Ascending aorta (tissue), 2 donors: ENCODE results near the gene PROZ. TPM values are rescaled to one million over a fixed set of nuclear protein-coding genes. Genes with fewer than 3 reads are reported as not detected.

Experiments
- DNase-seq, 2 donors: peaks; one replicate each; pipeline ENCODE4 v3.0.0-alpha.2; 2019; ENCODE audit warnings: low spot score in 2 of 2
- H3K27ac ChIP-seq, 2 donors: fragments of 200-600 bp; sonication (generic); one replicate each; pipeline ENCODE4 v1.5.1; 2016 to 2017; ENCODE audit warnings: mild to moderate bottlenecking in 1 of 2
- H3K27me3 ChIP-seq: fragments of 200-600 bp; sonication (generic); one replicate; pipeline ENCODE4 v1.5.1; 2017
- H3K36me3 ChIP-seq, 2 donors: fragments of 200-600 bp; sonication (generic); one replicate each; pipeline ENCODE4 v1.5.1; 2016
- H3K4me1 ChIP-seq, 2 donors: fragments of 200-600 bp; sonication (generic); one replicate each; pipeline ENCODE4 v1.5.1; 2016 to 2017; ENCODE audit warnings: mild to moderate bottlenecking in 1 of 2
- H3K4me3 ChIP-seq, 2 donors: fragments of 200-600 bp; sonication (generic); one replicate each; pipeline ENCODE4 v1.5.1; 2016 to 2017; ENCODE audit warnings: mild to moderate bottlenecking in 1 of 2
- H3K9me3 ChIP-seq, 2 donors: fragments of 200-600 bp; sonication (generic); one replicate each; pipeline ENCODE4 v1.5.1; 2016
- CTCF ChIP-seq, 3 experiments: fragments of 200-600 bp in 2 of 3; fragments of 450-650 bp in 1 of 3; sonication (generic) in 2 of 3; IDR thresholded peaks; one replicate each; pipeline ENCODE4 v1.5.1; 2016 to 2019; ENCODE audit warnings: antibody characterized with exemption in 3 of 3, mild to moderate bottlenecking in 1 of 3, moderate library complexity in 1 of 3
- intact Hi-C: fragments of 100-400 bp; cut with DNase I; formaldehyde crosslinking; loops from one replicate; pipeline ENCODE4 v1.15.1; 2023
- total RNA-seq: library from RNA; depleted of rRNA; stranded (reverse); fragments of >200 nt; gene quantifications from one replicate; pipeline ENCODE4 v1.1.0, GENCODE V29; 2016

The PROZ gene
- total RNA-seq, 1 donor from 2014 or later: not detected

GRCh38 chr13:113178070-113178895 is 19.8 kb downstream of the PROZ start:
- no peak for DNase-seq
- Histone ChIP-seq H3K36me3 (peaks cover 68 to 90% of the 10 kb centered on the region in 2 donors), H3K4me1 (no peaks in the 10 kb centered on the region), H3K4me3 (no peak overlapping the region), H3K9me3 (no peaks in the 10 kb centered on the region), H3K27me3 (no peaks in the 10 kb centered on the region), H3K27ac (no peak overlapping the region)
- TF ChIP-seq CTCF (IDR thresholded peaks at IDR 0.05): no peak
- intact Hi-C loops: no loop called here

DNA sequence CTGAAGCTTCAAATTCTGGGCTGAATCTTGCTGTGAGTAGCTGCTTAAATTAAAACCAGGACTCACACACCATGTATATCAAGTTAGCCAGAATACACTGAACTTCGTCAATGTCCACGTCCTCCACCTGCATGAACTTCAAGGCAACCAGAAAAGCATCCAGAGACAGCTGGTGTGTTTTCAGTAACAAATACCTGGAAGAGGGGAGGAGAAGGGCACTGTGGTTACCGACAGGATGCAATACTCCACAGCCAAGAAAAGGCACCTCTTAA is 20.4 kb downstream of the PROZ start:
- H3K36me3 ChIP-seq: peaks cover 73 to 91% of the 10 kb centered on the region in 2 donors
- H3K4me3 ChIP-seq: no peak overlapping the region
- intact Hi-C loops: no loop called here
- TF ChIP-seq CTCF (IDR thresholded peaks at IDR 0.05): no peak
- no peaks in the 10 kb centered on the region for H3K4me1 ChIP-seq
- H3K27ac ChIP-seq: no peak overlapping the region
- no peaks in the 10 kb centered on the region for H3K27me3 ChIP-seq
- no peak for DNase-seq
- H3K9me3 ChIP-seq: no peaks in the 10 kb centered on the region

GRCh38 chr13:113179374-113180230 is 21.2 kb downstream of the PROZ start:
- Histone ChIP-seq H3K4me3 (no peak overlapping the region), H3K27ac (no peak overlapping the region), H3K9me3 (no peaks in the 10 kb centered on the region), H3K27me3 (no peaks in the 10 kb centered on the region), H3K36me3 (peaks cover 78 to 94% of the 10 kb centered on the region in 2 donors), H3K4me1 (no peaks in the 10 kb centered on the region)
- DNase-seq: no peak
- intact Hi-C loops: no loop called here
- TF ChIP-seq CTCF (IDR thresholded peaks at IDR 0.05): no peak

- Histone ChIP-seq H3K27me3 (no peaks in the 10 kb centered on the region), H3K27ac (no peak overlapping the region), H3K36me3 (peaks cover 70 to 78% of the 10 kb centered on the region in 2 donors), H3K4me3 (no peak overlapping the region), H3K9me3 (no peaks in the 10 kb centered on the region), H3K4me1 (no peaks in the 10 kb centered on the region)
- no peak for DNase-seq
- no peak for TF ChIP-seq CTCF (IDR thresholded peaks at IDR 0.05)
- intact Hi-C loops: no loop called here
These were observed 23.6 kb downstream of the PROZ start for GRCh38 chr13:113182046-113182445.

DNA sequence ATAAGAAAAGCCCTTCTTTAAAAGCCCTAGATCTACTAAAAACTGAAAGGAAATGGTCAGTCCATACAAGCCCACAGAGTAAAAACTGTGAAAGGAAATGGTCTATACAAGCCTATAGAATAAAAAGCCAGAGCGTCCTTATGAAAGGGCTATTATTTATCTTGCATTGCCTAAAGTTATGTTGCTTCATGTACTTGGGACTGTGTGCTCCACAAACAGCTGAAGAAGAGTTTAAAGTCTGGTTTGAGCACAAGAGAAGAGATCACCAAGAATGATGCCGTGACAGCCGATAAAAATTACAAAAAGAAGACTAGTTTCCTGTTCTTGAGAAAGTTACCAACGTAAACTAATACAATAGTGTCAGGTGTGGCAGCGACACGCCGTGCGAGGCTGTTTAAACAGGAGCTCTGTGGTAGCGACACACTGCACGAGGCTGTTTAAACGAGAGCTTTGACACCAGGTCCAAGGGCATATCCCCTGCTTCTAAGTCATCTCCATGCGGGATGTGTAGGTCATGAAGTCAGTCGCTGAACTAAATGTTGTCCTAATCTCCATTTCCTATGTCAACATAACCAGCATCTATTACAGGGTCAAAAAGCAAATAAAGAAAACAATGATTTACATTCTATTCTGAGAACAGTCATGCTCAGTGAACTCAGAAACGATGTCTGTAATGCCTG is 25.1 kb downstream of the PROZ start:
- no peak overlapping the region for H3K27ac ChIP-seq
- no peak overlapping the region for H3K4me3 ChIP-seq
- peaks cover 55 to 70% of the 10 kb centered on the region in 2 donors for H3K36me3 ChIP-seq
- intact Hi-C loops: no loop called here
- no peak for TF ChIP-seq CTCF (IDR thresholded peaks at IDR 0.05)
- no peak for DNase-seq
- H3K9me3 ChIP-seq: no peaks in the 10 kb centered on the region
- no peaks in the 10 kb centered on the region for H3K4me1 ChIP-seq
- no peaks in the 10 kb centered on the region for H3K27me3 ChIP-seq
